GM21529 (cell line): Measurements from ENCODE around the gene HOXA10.

ENCODE experiments used
- ATAC-seq: cut with Tn5 transposase; IDR thresholded peaks from one replicate; pipeline ENCODE4 v1.9.1; 2021; ENCODE audit not compliant: unreplicated experiment

HOXA10 gene

GRCh38 chr7:27146491-27147198, 27.5 kb downstream of the HOXA10 start:
- no peak for ATAC-seq

DNA sequence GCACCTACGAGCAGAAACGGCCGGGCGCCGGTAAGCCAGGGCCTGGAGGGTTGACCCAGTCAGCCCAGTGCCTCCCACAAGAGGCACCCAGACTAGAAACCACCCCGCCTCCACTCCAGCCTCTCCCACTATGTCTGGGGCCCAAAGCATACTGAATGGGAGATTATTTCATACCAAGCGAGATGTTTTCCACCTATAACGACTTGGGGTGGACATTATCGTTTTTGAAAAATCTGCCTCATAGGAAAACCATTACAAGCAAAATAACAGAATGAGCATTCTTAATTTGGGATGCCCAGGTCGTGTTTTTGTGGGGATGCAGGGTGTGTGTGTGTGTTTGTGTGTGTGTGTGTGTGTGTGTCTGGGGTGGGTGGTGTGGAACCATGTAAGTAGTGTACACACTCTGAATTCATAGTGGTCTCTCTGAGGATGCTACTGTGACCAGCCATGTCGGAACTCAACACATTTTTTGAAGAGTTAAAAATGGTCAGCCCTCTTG, 28.2 kb downstream of the HOXA10 start:
- no peak for ATAC-seq

GRCh38 chr7:27145165-27145913, 28.8 kb downstream of the HOXA10 start:
- no peak for ATAC-seq

DNA sequence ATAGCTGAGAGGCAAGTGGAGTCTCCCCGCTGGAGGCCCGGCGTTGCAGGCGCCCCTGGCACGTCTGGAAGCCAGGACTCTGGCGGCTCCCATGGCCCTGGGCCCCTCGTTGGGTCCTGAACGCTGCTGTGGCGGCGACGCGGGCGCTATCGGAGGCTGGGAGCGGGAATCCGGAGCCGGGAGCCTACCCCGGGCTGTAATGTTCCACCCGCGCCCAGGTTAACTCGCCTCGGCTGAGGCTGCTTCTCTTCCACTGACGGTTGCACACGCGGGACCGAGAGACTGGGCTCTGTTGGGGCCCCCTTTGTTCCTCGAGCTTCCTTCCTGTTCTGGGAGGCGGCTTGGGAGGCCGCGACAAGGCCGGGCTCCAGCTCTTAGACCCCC, 29.3 kb downstream of the HOXA10 start:
- ATAC-seq: no peak

GRCh38 chr7:27143950-27144780, 30.0 kb downstream of the HOXA10 start:
- ATAC-seq: no peak

- no peak for ATAC-seq
Measured at GRCh38 chr7:27143023-27143949, 30.8 kb downstream of the HOXA10 start, which contains the start of gene HOXA5. Gene HOXA5 (minus strand): TSS chr7:27143681. CDS start chr7:27143607, 74 bp downstream.

- no peak for ATAC-seq
Measured at GRCh38 chr7:27142580-27143022, 31.5 kb downstream of the HOXA10 start.

DNA sequence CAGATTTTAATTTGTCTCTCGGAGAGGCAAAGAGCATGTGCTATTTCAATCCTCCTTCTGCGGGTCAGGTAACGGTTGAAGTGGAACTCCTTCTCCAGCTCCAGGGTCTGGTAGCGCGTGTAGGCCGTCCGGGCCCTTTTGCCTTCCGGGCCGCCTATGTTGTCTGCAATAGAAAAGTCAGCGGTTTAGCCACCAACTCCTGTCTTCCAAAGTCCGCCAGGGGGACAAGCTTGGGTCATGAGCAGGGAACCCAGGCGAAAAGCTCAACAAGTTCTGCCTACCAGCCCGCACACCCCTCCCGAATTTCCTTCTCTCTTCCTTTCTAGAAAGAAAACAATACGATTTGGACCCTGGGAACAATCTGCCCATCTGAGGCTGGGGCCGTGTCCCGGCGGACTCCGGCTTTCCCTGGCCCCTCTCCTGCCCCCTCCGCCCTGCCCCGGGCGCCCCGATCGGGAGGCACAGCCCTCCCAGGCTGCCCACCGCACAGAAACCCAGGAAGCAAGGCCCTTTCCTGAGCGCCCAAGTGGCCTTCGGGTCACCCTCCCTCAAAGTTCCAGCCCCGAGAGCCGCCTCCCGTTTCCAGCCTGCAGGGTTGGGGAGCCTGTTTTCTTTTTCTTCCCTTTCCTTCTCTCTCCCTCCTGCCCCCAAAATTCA, 32.1 kb downstream of the HOXA10 start:
- ATAC-seq: no peak

DNA sequence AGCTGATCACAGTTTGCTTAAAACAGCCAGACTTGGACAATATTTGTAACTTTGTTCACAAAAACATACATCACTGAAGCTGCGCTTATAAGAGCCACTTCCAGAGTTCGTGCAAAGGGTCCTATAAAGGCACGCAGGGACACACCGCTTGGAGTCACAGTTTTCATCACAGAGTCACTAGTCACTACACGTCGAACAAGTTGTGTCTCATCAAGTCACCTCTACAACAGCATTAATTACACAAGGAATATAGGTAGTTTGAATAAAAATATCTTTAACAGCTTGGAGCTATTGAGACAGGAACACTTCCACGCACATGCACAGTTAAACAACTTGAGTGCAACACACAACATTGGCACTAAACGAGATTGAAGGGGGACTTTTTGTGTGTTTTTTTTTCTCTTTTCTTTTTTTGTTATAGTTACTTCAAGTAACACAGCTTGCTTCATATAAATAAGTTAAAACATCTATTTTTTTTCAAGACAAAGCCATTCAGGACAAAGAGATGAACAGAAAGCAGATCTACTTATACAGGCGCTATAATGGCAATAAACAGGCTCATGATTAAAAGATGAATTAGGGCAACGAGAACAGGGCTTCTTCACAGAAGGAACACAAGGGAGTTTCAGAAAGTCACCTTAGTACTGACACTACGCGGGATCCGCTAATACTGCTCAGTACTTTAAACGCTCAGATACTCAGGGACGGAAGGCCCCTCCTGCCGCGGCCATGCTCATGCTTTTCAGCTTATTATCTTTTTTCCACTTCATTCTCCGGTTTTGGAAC, 32.8 kb downstream of the HOXA10 start:
- ATAC-seq: no peak

DNA sequence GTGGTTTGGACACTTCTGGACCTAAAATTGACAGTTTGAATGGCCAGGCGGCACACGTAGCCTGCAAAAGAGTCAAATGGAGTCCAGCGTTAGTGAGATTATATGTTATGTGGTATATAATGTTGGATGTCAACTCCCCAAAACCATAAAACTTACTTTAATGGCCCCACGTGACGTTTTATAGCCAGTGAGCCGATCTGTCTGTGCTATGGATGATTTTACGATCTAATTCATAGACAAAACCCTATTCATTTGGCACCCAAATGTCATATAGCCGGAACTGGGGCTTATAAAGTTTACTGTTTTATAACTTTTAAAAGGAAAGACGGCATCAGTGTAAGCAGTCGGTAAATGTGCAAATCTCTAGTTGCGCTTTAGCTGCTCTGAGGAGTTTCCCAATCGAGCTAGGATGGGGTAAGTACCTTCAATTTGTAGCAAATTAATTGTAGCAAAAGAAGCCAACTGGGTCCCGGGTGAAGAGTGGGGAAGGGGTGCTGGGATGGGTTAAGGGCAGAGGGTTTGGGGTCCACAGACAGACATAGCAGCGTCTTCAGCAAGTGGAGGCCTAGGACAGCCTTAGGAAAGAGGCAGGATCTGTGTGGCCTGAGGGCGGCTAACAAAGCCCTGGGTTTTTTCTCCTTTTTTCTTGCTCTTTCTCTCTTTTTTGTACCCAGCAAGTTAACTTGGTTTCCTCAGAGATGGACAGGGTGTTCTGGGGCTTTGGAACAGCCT, 33.8 kb downstream of the HOXA10 start:
- no peak for ATAC-seq

DNA sequence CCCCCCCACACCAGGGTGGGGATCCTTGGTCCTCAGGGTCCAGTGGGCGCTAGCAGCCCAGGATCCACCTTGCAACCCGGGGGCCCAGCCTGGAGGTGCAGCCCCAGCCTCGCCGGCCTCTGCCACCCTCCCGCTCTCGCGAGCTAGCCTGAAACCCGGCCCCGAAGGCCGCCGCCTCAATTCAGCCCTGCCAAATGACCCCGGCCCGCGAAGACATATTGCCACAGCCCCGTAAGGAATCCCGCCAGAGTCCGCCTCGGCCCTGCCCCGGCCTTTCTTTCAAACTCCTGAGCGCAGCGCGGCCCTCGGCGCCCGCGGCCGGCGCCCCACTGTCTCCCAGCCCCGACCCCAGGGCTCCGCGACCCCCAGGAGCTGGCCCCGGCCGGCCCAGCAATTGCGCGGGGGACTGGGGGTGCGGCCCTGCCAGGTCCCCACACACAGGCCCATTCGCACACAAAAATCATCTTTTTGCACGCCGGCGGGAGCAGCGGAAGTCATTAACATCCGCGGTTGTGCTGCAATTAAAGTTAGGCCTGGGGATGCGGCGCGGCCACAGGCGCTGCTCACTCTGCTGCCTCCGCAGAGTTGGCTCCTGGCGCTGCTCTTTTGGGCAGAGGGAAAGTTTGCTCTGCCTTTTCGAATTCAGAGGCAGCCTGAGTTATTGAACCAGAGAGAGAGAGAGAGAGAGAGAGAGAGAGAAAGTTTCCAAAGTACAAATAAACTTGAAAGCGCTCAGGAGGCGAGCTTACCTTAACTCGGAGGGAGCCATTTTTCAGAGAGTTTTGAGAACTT, 34.6 kb downstream of the HOXA10 start:
- ATAC-seq: no peak

DNA sequence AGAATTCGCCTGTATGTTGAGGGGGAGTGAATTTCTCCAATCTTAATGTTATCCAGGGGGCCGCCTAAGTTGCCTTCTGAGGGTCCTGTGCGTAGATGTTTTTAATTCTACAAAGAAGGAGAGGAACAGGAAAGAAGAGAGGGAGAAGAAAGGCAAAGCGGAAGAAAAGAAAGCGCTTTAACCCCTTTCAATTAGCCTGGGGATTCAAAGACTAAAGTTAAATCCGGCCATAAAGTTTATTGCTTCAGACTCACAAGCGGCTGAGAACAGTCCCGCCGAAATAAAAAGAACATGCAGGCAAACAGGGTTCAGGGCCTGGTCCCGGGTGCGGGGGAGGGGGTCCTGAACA, 35.2 kb downstream of the HOXA10 start:
- no peak for ATAC-seq

GRCh38 chr7:27138472-27138871, 35.6 kb downstream of the HOXA10 start:
- no peak for ATAC-seq

GRCh38 chr7:27137640-27138315, 36.3 kb downstream of the HOXA10 start:
- ATAC-seq: no peak

DNA sequence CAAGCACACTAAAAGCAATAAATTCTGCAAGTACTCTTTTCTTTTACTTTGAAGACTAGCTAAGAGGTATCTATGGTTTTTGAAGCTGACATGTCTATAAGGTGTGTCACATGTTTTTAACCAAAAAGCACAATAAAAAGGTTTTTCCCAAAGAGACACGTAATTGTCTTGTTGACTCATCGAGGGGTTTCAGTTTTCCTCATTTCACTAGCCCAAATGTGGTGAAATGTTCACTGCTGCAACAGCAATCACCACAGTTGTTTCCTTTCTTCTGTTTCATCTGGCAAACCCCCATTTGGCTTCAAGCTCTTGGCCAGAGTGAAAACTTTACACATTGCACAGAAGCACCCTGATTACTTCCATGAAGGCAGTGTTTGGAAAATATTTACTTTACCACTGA, 39.7 kb downstream of the HOXA10 start:
- peak; percentile 50 for ATAC-seq

GRCh38 chr7:27133409-27134231, 40.5 kb downstream of the HOXA10 start:
- ATAC-seq: no peak
